ENCODE data around the gene CACNB2. TPM values are rescaled to one million over a fixed set of nuclear protein-coding genes. Genes with fewer than 3 reads are reported as not detected.

CACNB2 gene
- total and polyA plus RNA-seq, 2 donors (not counting 3 experiments of a cell fraction or from before 2014, with no cell fraction given) = not detected

DNA sequence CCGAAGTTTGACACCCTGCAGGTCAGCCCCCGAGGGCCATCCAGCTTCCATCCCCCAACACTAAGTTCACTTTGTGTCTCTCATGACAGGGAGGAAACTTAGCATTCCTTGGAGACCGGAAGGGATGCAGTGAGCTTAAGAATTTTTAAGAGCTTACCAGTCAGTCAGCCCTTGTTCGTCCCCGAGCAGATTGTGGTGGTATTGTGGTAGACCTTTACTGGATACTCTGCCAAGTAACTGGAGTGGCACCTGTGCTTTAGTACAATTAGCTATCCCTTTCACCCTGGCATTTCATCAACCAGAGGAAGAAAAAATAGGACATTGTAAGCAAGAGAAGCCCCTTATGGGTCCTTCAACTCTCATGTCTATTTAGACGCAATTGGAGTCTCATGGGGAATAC is 436.4 kb downstream of the CACNB2 start:
- FAIRE-seq (no peak), DNase-seq (ENCODE audit: low read depth, low spot score) (no peak)
- H3K27me3 ChIP-seq (ENCODE audit: control insufficient read depth in 2 of 2, insufficient read depth in 2 of 2, low read length in 2 of 2) = no peaks in the 10 kb centered on the region
- no peak overlapping the region for H3K9ac ChIP-seq (replicated peaks; ENCODE audit: extremely low read depth, insufficient read depth, low read length)
- no peaks in the 10 kb centered on the region for H3K4me1 ChIP-seq (ENCODE audit: control insufficient read depth, extremely low read depth, insufficient read depth, low read length)
- POLR2A ChIA-PET = no interaction called here
- BruUV-seq (replicated peaks) = no TSS peak
- no peaks in the 10 kb centered on the region for H3K36me3 ChIP-seq (ENCODE audit: control insufficient read depth in 2 of 2, extremely low read depth in 1 of 2, insufficient read depth in 2 of 2, low read length in 2 of 2)
- H3K79me2 ChIP-seq (ENCODE audit: control insufficient read depth, insufficient read depth, low read length) = no peaks in the 10 kb centered on the region
- H3K4me3 ChIP-seq (replicated peaks in 1 of 3; ENCODE audit: insufficient read depth in 1 of 3, low read depth in 1 of 3, low read length in 3 of 3) = no peak overlapping the region
- CTCF ChIA-PET = no interaction called here
- H2AFZ ChIP-seq (ENCODE audit: low read depth, low read length) = no peak overlapping the region
- H3K9me1 ChIP-seq (replicated peaks; ENCODE audit: control insufficient read depth, extremely low read depth, insufficient read depth, low read length) = no peaks in the 10 kb centered on the region
- dilution Hi-C loops (cut with MboI; ENCODE audit: extremely low pct_ligation_motif_present, low sequenced_read_pairs) = no loop called here
- no peaks in the 10 kb centered on the region for H4K20me1 ChIP-seq (replicated peaks; ENCODE audit: control insufficient read depth, extremely low read depth, insufficient read depth, low read length)
- H3K9me3 ChIP-seq (replicated peaks; ENCODE audit: control insufficient read depth, insufficient read depth, low read length) = no peaks in the 10 kb centered on the region
- H3K27ac ChIP-seq (ENCODE audit: insufficient read depth, low read depth, low read length) = no peak overlapping the region
- no peak overlapping the region for H3K4me2 ChIP-seq (ENCODE audit: insufficient read depth, low read length)
- TF ChIP-seq POLR2AphosphoS5 (IDR thresholded peaks at IDR 0.05; ENCODE audit: insufficient read depth, low read depth, low read length) (no peak), JUN (IDR thresholded peaks at IDR 0.05; ENCODE audit: borderline replicate concordance, insufficient read depth, insufficient read length, low read depth) (no peak), MYC (IDR thresholded peaks at IDR 0.05; ENCODE audit: low read depth, low read length) (no peak), GATA2 (IDR thresholded peaks at IDR 0.05; ENCODE audit: insufficient read depth, insufficient read length, low read depth, low read length) (no peak), FOS (IDR thresholded peaks at IDR 0.05; ENCODE audit: borderline replicate concordance, insufficient read depth, low read length) (no peak), EZH2 (IDR thresholded peaks at IDR 0.05; ENCODE audit: borderline replicate concordance, low read depth, low read length, severe bottlenecking) (no peak), POLR2A (IDR thresholded peaks at IDR 0.05; ENCODE audit: low read depth, low read length) (no peak)
- TF ChIP-seq, protein P1, sequence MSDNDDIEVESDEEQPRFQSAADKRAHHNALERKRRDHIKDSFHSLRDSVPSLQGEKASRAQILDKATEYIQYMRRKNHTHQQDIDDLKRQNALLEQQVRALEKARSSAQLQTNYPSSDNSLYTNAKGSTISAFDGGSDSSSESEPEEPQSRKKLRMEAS (IDR thresholded peaks at IDR 0.05; ENCODE audit: insufficient read depth, insufficient read length) = no peak
- TF ChIP-seq, protein P2, sequence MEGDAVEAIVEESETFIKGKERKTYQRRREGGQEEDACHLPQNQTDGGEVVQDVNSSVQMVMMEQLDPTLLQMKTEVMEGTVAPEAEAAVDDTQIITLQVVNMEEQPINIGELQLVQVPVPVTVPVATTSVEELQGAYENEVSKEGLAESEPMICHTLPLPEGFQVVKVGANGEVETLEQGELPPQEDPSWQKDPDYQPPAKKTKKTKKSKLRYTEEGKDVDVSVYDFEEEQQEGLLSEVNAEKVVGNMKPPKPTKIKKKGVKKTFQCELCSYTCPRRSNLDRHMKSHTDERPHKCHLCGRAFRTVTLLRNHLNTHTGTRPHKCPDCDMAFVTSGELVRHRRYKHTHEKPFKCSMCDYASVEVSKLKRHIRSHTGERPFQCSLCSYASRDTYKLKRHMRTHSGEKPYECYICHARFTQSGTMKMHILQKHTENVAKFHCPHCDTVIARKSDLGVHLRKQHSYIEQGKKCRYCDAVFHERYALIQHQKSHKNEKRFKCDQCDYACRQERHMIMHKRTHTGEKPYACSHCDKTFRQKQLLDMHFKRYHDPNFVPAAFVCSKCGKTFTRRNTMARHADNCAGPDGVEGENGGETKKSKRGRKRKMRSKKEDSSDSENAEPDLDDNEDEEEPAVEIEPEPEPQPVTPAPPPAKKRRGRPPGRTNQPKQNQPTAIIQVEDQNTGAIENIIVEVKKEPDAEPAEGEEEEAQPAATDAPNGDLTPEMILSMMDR (IDR thresholded peaks at IDR 0.05; ENCODE audit: extremely low read depth in 1 of 2, insufficient read depth in 1 of 2, low read depth in 1 of 2, low read length in 2 of 2) = no peak
- intact Hi-C loops (cut with micrococcal nuclease) = no loop called here

Measured in endothelial cell of umbilical vein (primary cell).